PC-3 (cell line): ENCODE results near the gene RAET1L. TPM values are rescaled to one million over a fixed set of nuclear protein-coding genes. Genes with fewer than 3 reads are reported as not detected.
"Not testable (repeated sequence)": the region's sequence is repeated elsewhere in the genome, so short reads cannot be mapped to it uniquely, and the experiment has no call there.

ENCODE experiments used
- ATAC-seq: fragments of 200-7000 bp; cut with Tn5 transposase; 2 replicates; pipeline ENCODE4 v1.9.1; 2020; ENCODE audit warnings: mild to moderate bottlenecking, moderate library complexity
- Bru-seq: library from RNA; stranded (reverse); fragments of 400-500 nt; gene quantifications from one replicate; lab custom pipeline; 2021; lab: Mats Ljungman, UMichigan
- BruChase-seq, 2 experiments: library from RNA; stranded (reverse); fragments of 400-500 nt; gene quantifications; one replicate each; lab custom pipeline; 2021; lab: Mats Ljungman, UMichigan
- BruUV-seq: library from RNA; stranded (reverse); fragments of 400-500 nt; replicated peaks from 2 replicates; lab custom pipeline; 2021; lab: Mats Ljungman, UMichigan
- CTCF ChIA-PET: fragments of 300-600 bp; sonication (Branson Sonifier 250); formaldehyde crosslinking; loops from one replicate; lab custom pipeline; 2022; ENCODE audit warnings: antibody characterized with exemption; lab: Charles Lee
- POLR2A ChIA-PET: fragments of 300-600 bp; sonication (Branson Sonifier 250); formaldehyde crosslinking; loops from one replicate; lab custom pipeline; 2022; ENCODE audit warnings: antibody characterized with exemption; ENCODE audit not compliant: unreplicated experiment; lab: Charles Lee
- DNase-seq: peaks from one replicate; pipeline ENCODE4 v3.0.0-alpha.2; 2015
- H2AFZ ChIP-seq: fragments of 300-600 bp; sonication (generic); 2 replicates; pipeline ENCODE4 v1.6.0; 2016; ENCODE audit warnings: antibody characterized with exemption, low read length
- H3F3A ChIP-seq: fragments of 300-600 bp; sonication (generic); one replicate; pipeline ENCODE4 v1.6.0; 2017; ENCODE audit warnings: antibody characterized with exemption, low read length, control low read depth, mild to moderate bottlenecking; ENCODE audit not compliant: unreplicated experiment
- H3K27ac ChIP-seq: fragments of 300-600 bp; sonication (generic); 2 replicates; pipeline ENCODE4 v1.5.1; 2016; ENCODE audit warnings: mild to moderate bottlenecking, low read length
- H3K27me3 ChIP-seq: fragments of 300-600 bp; sonication (generic); 2 replicates; pipeline ENCODE4 v1.6.1; 2016; ENCODE audit warnings: low read length, mixed read lengths
- H3K36me3 ChIP-seq: fragments of 300-600 bp; sonication (generic); 2 replicates; pipeline ENCODE4 v1.6.1; 2016; ENCODE audit warnings: low read depth, mixed run types, low read length, mixed read lengths
- H3K4me1 ChIP-seq: fragments of 300-600 bp; sonication (generic); 2 replicates; pipeline ENCODE4 v1.5.1; 2016; ENCODE audit warnings: low read length; ENCODE audit not compliant: insufficient read depth
- H3K4me2 ChIP-seq: fragments of 300-600 bp; sonication (generic); 2 replicates; pipeline ENCODE4 v1.6.0; 2016; ENCODE audit warnings: low read length
- H3K4me3 ChIP-seq: fragments of 300-600 bp; sonication (generic); 2 replicates; pipeline ENCODE4 v1.5.1; 2016; ENCODE audit warnings: mild to moderate bottlenecking, low read length, mixed read lengths
- H3K79me2 ChIP-seq: fragments of 300-600 bp; sonication (generic); 2 replicates; pipeline ENCODE4 v1.6.1; 2017; ENCODE audit warnings: low read length, mixed read lengths
- H3K9ac ChIP-seq: fragments of 300-600 bp; sonication (generic); 2 replicates; pipeline ENCODE4 v1.6.0; 2016; ENCODE audit warnings: mild to moderate bottlenecking, low read length
- H3K9me2 ChIP-seq: fragments of 300-600 bp; sonication (generic); replicated peaks from 2 replicates; pipeline ENCODE4 v1.6.1; 2016; ENCODE audit warnings: mixed run types, low read length, mixed read lengths
- H3K9me3 ChIP-seq: fragments of 300-600 bp; sonication (generic); 2 replicates; pipeline ENCODE4 v1.6.1; 2016; ENCODE audit warnings: low read length, mixed read lengths
- H4K20me1 ChIP-seq: fragments of 300-600 bp; sonication (generic); 2 replicates; pipeline ENCODE4 v1.6.1; 2016; ENCODE audit warnings: low read length, mixed read lengths
- CTCF ChIP-seq: fragments of 300-600 bp; sonication (generic); conservative IDR thresholded peaks from 2 replicates; pipeline ENCODE4 v1.5.1; 2017; ENCODE audit warnings: antibody characterized with exemption, low read depth, mild to moderate bottlenecking, low read length
- EZH2 ChIP-seq: fragments of 300-600 bp; sonication (generic); IDR thresholded peaks from one replicate; pipeline ENCODE4 v1.6.1; 2017; ENCODE audit warnings: antibody characterized with exemption, mild to moderate bottlenecking, low read length; ENCODE audit not compliant: unreplicated experiment
- EZH2phosphoT487 ChIP-seq: fragments of 300-600 bp; sonication (generic); IDR thresholded peaks from 2 replicates; pipeline ENCODE4 v1.6.1; 2018; ENCODE audit warnings: mild to moderate bottlenecking, antibody characterized with exemption, low read length, borderline replicate concordance
- intact Hi-C: fragments of 100-400 bp; cut with micrococcal nuclease; formaldehyde crosslinking; loops from 2 replicates; pipeline ENCODE4 v1.9.0; 2023
- long read RNA-seq: library from polyadenylated mRNA; unstranded; transcript quantifications from one replicate; pipeline ENCODE4 v2.0.0, GENCODE V29; 2021; ENCODE audit not compliant: unreplicated experiment
- total RNA-seq: library from RNA; depleted of rRNA; stranded (reverse); fragments of >200 nt; gene quantifications from 2 replicates; pipeline ENCODE4 v1.2.3, GENCODE V29; 2014; rRNA removed

Gene RAET1L, protein sequence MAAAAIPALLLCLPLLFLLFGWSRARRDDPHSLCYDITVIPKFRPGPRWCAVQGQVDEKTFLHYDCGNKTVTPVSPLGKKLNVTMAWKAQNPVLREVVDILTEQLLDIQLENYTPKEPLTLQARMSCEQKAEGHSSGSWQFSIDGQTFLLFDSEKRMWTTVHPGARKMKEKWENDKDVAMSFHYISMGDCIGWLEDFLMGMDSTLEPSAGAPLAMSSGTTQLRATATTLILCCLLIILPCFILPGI
- total RNA-seq, result 1.1 and 3.6 TPM in 2 replicates
- percentile 25 among the genes with signal in this experiment for Bru-seq, nascent RNA
- BruChase-seq, experiment 1, labeled RNA remaining after a 6-hour chase, result percentile 32 among the genes with signal in this experiment
- BruChase-seq, experiment 2, labeled RNA remaining after a 2-hour chase, result percentile 20 among the genes with signal in this experiment
- long read RNA-seq, result 0 reads

- Histone ChIP-seq H4K20me1 (no peaks in the 10 kb centered on the region), H3K27me3 (no peaks in the 10 kb centered on the region), H3F3A (no peaks in the 10 kb centered on the region), H3K27ac (peak within 1 kb of the TSS; percentile 59), H3K9me2 (no peaks in the 10 kb centered on the region), H3K9me3 (no peaks in the 10 kb centered on the region), H3K79me2 (no peaks in the 10 kb centered on the region), H3K4me1 (peaks cover 17% of the 10 kb centered on the region; the same call in 1 of the 2 replicates), H3K9ac (peak within 1 kb of the TSS; percentile 45), H3K4me2 (peak within 1 kb of the TSS; percentile 97), H3K36me3 (no peaks in the 10 kb centered on the region), H3K4me3 (peak within 1 kb of the TSS; percentile 65), H2AFZ (peak within 1 kb of the TSS; percentile 88)
- ATAC-seq, result peak; percentile 92
- CTCF ChIA-PET, result no interaction called here
- intact Hi-C loops, result no loop called here
- TSS peak; percentile 67 for BruUV-seq
- TF ChIP-seq EZH2phosphoT487 (no peak), EZH2 (no peak), CTCF (no peak)
- POLR2A ChIA-PET, result no interaction called here
- DNase-seq, result peak; percentile 89
These were observed at the start of gene RAET1L for GRCh38 chr6:150025201-150025917. Gene RAET1L, minus strand, starts transcription at chr6:150025532. Its CDS starts 61 bp downstream, at chr6:150025471.

DNA sequence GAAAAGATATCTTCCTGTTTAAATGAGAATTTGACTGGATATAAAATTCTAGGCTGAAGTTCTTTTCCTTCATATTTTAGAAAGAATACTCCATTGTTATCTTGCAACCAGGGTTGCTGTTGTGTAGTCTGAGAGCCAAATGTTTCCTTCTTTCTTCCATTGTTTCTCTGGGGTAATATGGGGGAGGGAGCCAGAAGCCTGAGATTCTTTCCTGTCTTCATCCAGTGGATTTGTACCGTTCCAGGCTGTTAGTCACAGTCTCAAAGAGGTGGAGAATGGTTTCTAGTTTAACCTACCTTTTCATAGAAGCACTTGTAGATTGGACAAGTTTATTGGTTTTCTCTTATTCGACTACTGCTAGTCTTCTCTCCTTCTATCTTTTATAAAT, 49.7 kb upstream of the RAET1L start:
- no peak overlapping the region for H3K4me3 ChIP-seq
- ChIA-PET POLR2A (no interaction called here), CTCF (no interaction called here)
- no peak overlapping the region for H3K9ac ChIP-seq
- TF ChIP-seq EZH2phosphoT487, result no peak
- no peak for TF ChIP-seq EZH2
- TF ChIP-seq CTCF, result no peak
- no peaks in the 10 kb centered on the region for H3K27me3 ChIP-seq
- H2AFZ ChIP-seq, result no peak overlapping the region
- ATAC-seq (no peak), DNase-seq (no peak)
- H3F3A ChIP-seq, result no peaks in the 10 kb centered on the region
- no peaks in the 10 kb centered on the region for H3K9me2 ChIP-seq
- H3K9me3 ChIP-seq, result no peaks in the 10 kb centered on the region
- H3K36me3 ChIP-seq, result no peaks in the 10 kb centered on the region
- intact Hi-C loops, result no loop called here
- no peak overlapping the region for H3K4me2 ChIP-seq
- H3K79me2 ChIP-seq, result no peaks in the 10 kb centered on the region
- H3K4me1 ChIP-seq, result peaks cover 41% of the 10 kb centered on the region
- H4K20me1 ChIP-seq, result no peaks in the 10 kb centered on the region
- H3K27ac ChIP-seq, result no peak overlapping the region
- no TSS peak for BruUV-seq

- H3K9ac ChIP-seq, POLR2A ChIA-PET: not testable (repeated sequence)
These were observed 49.2 kb upstream of the RAET1L start for GRCh38 chr6:150074396-150075033.

More at GRCh38 chr6:150074396-150075033, 49.2 kb upstream of the RAET1L start:
- CTCF ChIA-PET, H3K4me2 ChIP-seq, H3K4me3 ChIP-seq, H3K9me2 ChIP-seq, H3F3A ChIP-seq, ATAC-seq, BruUV-seq, H3K9me3 ChIP-seq, H3K79me2 ChIP-seq, H2AFZ ChIP-seq, H3K27ac ChIP-seq, intact Hi-C loops, H4K20me1 ChIP-seq, DNase-seq, H3K36me3 ChIP-seq, H3K27me3 ChIP-seq: not testable (repeated sequence)
- H3K4me1 ChIP-seq, result peaks cover 40% of the 10 kb centered on the region
